Tibial artery (tissue), 4 donors: ENCODE data around the gene IMMP2L.

ENCODE experiments used
- DNase-seq, 2 donors: peaks; one replicate each; pipeline ENCODE4 v3.0.0-alpha.2; 2019
- H3K27ac ChIP-seq, 2 donors: fragments of 200-600 bp; sonication (generic) in 1 of 2; 1 replicate in 1 of 2; 2 replicates in 1 of 2; pipeline ENCODE4 v1.5.1; 2018 to 2019; ENCODE audit warnings: mild to moderate bottlenecking in 1 of 2
- H3K27me3 ChIP-seq, 2 donors: fragments of 200-600 bp; sonication (generic) in 1 of 2; one replicate each; pipeline versions ENCODE4 v1.5.1 to v1.6.0; 2016 to 2019
- H3K36me3 ChIP-seq, 3 donors: fragments of 200-600 bp; sonication (generic) in 2 of 3; one replicate each; pipeline ENCODE4 v1.5.1; 2016 to 2019; ENCODE audit warnings: mild to moderate bottlenecking in 2 of 3
- H3K4me1 ChIP-seq, 4 donors: fragments of 200-600 bp; sonication (generic) in 2 of 4; 1 replicate in 3 of 4; 2 replicates in 1 of 4; pipeline ENCODE4 v1.5.1; 2016 to 2019
- H3K4me3 ChIP-seq, 2 donors: fragments of 200-600 bp; sonication (generic) in 1 of 2; 1 replicate in 1 of 2; 2 replicates in 1 of 2; pipeline ENCODE4 v1.5.1; 2018 to 2019; ENCODE audit warnings: mild to moderate bottlenecking in 2 of 2
- H3K9me3 ChIP-seq, 3 donors: fragments of 200-600 bp; sonication (generic) in 1 of 3; one replicate each; pipeline ENCODE4 v1.5.1; 2016 to 2019
- CTCF ChIP-seq, 2 experiments: fragments of 200-600 bp in 1 of 2; fragments of 450-650 bp in 1 of 2; IDR thresholded peaks; one replicate each; pipeline ENCODE4 v1.5.1; 2017 to 2019; ENCODE audit warnings: antibody characterized with exemption in 2 of 2, mild to moderate bottlenecking in 1 of 2, moderate library complexity in 1 of 2
- intact Hi-C: fragments of 100-400 bp; cut with DNase I; formaldehyde crosslinking; loops from one replicate; pipeline ENCODE4 v1.15.0; 2023; ENCODE audit warnings: low total_unique reads

The IMMP2L gene

DNA sequence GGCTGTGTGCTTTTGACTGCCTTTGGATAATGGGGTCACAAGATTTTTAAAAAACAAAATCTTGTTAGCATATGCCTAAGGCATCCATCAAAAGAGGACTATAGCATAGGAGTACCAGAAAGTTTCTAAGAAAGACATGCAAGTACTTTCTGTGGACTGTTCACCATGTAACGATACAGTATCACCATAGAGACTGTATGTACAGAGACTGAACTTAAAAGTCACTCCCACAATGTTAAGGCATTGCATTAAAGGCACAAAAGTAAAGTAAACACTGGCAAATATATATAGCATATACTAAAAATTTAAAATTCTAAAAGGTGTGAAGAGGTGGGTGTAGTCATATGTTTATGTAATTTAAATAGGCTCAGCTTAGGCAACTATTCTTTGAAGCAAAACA is 190.9 kb downstream of the IMMP2L start:
- no peak for TF ChIP-seq CTCF (IDR thresholded peaks at IDR 0.05)
- peaks cover 0 to 15% (median 4%) of the 10 kb centered on the region in 4 donors for H3K4me1 ChIP-seq
- intact Hi-C loops: no loop called here
- no peak overlapping the region for H3K4me3 ChIP-seq
- no peak overlapping the region for H3K27ac ChIP-seq
- no peaks in the 10 kb centered on the region for H3K9me3 ChIP-seq
- no peak for DNase-seq
- no peaks in the 10 kb centered on the region for H3K36me3 ChIP-seq
- no peaks in the 10 kb centered on the region for H3K27me3 ChIP-seq

DNA sequence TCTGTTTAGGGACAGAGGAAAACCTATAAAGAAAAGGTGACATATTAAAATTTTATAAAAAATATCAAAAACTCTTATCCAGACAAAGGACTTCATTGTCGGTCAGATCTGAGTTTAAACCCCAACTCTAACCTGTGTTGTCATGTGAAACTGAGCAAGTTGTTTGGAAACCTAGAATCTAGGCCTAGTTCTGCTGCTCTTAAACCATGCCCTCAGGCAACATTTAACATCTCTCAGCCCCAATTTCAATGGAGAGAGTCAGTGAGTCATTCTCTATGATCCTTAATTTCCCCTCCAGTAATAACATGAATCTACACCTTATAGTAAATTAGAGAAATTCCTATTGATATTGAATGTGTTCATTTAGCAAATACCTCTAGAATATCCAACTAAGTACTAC is 192.3 kb downstream of the IMMP2L start:
- no peaks in the 10 kb centered on the region for H3K9me3 ChIP-seq
- no peaks in the 10 kb centered on the region for H3K36me3 ChIP-seq
- peaks cover 0 to 15% (median 4%) of the 10 kb centered on the region in 4 donors for H3K4me1 ChIP-seq
- DNase-seq: no peak
- TF ChIP-seq CTCF (IDR thresholded peaks at IDR 0.05): no peak
- intact Hi-C loops: no loop called here
- no peak overlapping the region for H3K4me3 ChIP-seq
- H3K27me3 ChIP-seq: no peaks in the 10 kb centered on the region
- no peak overlapping the region for H3K27ac ChIP-seq

DNA sequence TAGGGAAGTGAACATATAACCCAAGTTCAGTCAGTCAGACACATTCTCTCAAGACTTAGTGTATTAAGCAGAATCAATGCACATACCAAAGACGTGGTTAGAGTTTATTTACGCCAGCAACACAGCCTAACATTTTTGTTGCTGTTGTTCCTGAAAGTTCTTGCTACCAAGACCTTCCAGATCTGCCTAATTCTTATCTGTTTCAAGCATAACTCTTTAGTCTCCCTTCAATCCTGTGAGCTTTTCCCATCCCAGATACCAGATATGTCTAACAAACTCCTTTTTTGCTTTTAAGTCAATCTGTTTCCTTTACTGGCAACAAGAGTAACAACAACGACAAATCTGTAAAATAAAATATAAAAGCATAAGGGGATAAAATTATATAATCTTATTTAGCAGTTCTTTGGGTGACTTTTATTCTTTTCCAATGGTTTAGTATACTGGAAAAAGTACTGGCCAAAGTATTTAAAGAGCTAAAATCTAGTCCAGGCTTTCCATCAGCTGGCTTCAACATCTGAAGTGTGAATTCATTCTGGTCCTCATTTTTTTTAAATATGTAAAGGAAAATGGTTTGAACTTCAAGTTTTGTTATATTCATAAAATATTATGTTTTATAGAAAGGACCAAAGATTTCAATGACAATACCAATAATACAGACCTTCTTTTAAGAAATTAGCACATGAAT is 193.8 kb downstream of the IMMP2L start:
- intact Hi-C loops: no loop called here
- Histone ChIP-seq H3K9me3 (no peaks in the 10 kb centered on the region), H3K27me3 (no peaks in the 10 kb centered on the region), H3K4me3 (no peak overlapping the region), H3K36me3 (no peaks in the 10 kb centered on the region), H3K4me1 (peaks cover 0 to 20% (median 6%) of the 10 kb centered on the region in 4 donors), H3K27ac (no peak overlapping the region)
- no peak for TF ChIP-seq CTCF (IDR thresholded peaks at IDR 0.05)
- DNase-seq: no peak

- no peak overlapping the region for H3K4me3 ChIP-seq
- peaks cover 0 to 19% (median 7%) of the 10 kb centered on the region in 4 donors for H3K4me1 ChIP-seq
- H3K9me3 ChIP-seq: no peaks in the 10 kb centered on the region
- no peak for DNase-seq
- no peak overlapping the region for H3K27ac ChIP-seq
- intact Hi-C loops: no loop called here
- TF ChIP-seq CTCF (IDR thresholded peaks at IDR 0.05): no peak
- H3K27me3 ChIP-seq: no peaks in the 10 kb centered on the region
- H3K36me3 ChIP-seq: no peaks in the 10 kb centered on the region
Measured at GRCh38 chr7:111364413-111364812, 197.9 kb downstream of the IMMP2L start.

DNA sequence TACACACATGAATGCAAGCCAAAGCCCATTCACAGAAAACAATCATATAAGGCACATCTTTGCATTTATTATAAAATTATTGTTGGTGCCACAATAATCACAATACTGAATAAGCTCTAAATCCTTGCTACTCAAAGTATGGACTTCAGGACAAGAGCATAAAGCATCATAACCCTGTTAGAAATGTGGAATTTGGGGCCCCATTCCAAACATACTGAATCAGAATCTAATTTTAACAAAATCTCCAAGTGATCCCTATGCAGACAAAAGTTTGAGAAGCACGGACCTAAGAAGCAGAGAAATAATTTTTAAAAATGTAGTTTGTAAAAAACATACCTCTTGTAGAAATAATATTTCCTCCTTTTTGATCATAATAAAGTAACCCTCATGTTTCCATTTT is 199.2 kb downstream of the IMMP2L start:
- Histone ChIP-seq H3K9me3 (no peaks in the 10 kb centered on the region), H3K27me3 (no peaks in the 10 kb centered on the region), H3K4me1 (peaks cover 0 to 32% (median 10%) of the 10 kb centered on the region in 4 donors), H3K4me3 (no peak overlapping the region), H3K27ac (no peak overlapping the region), H3K36me3 (no peaks in the 10 kb centered on the region)
- no peak for TF ChIP-seq CTCF (IDR thresholded peaks at IDR 0.05)
- intact Hi-C loops: no loop called here
- DNase-seq: no peak
